IMR-90 (cell line): Measurements from ENCODE around the gene COX17. TPM values are rescaled to one million over a fixed set of nuclear protein-coding genes. Genes with fewer than 3 reads are reported as not detected.

Experiments used
- ATAC-seq: fragments of 200-7000 bp; cut with Tn5 transposase; 2 replicates; pipeline ENCODE4 v1.9.1; 2020; ENCODE audit warnings: low read depth, mild to moderate bottlenecking, moderate library complexity
- BruUV-seq: library from RNA; stranded (reverse); fragments of 400-500 nt; replicated peaks from 2 replicates; lab custom pipeline; 2021; lab: Mats Ljungman, UMichigan
- CTCF ChIA-PET: fragments of 300-600 bp; formaldehyde crosslinking; extraction: SDS; loops from one replicate; lab custom pipeline; 2021; ENCODE audit warnings: antibody characterized with exemption; lab: Yijun Ruan, JAX
- POLR2A ChIA-PET: fragments of 300-600 bp; sonication (Branson Sonifier 250); formaldehyde crosslinking; loops from one replicate; lab custom pipeline; 2022; ENCODE audit warnings: antibody characterized with exemption; ENCODE audit not compliant: unreplicated experiment; lab: Charles Lee
- DNase-seq: peaks from one replicate; pipeline ENCODE4 v3.0.0; 2013
- H2AFZ ChIP-seq: replicated peaks from 2 replicates; pipeline ENCODE3; 2013; ENCODE audit warnings: low read length, mild to moderate bottlenecking; ENCODE audit not compliant: poor library complexity
- H2AK5ac ChIP-seq: 2 replicates; pipeline ENCODE4 v1.6.1; 2013; ENCODE audit warnings: low read depth, low read length, inconsistent platforms
- H2AK9ac ChIP-seq: replicated peaks from 2 replicates; pipeline ENCODE3; 2013; ENCODE audit warnings: mild to moderate bottlenecking, low read depth, low read length, moderate library complexity; ENCODE audit not compliant: poor library complexity
- H2BK120ac ChIP-seq: 2 replicates; pipeline ENCODE4 v1.6.1; 2013; ENCODE audit warnings: low read depth, low read length, inconsistent platforms
- H2BK15ac ChIP-seq: 3 replicates; pipeline ENCODE4 v1.6.1; 2013; ENCODE audit warnings: low read depth, low read length, inconsistent platforms
- H2BK20ac ChIP-seq: 2 replicates; pipeline ENCODE4 v1.6.1; 2013; ENCODE audit warnings: low read depth, mild to moderate bottlenecking, inconsistent platforms, low read length, moderate library complexity
- H2BK5ac ChIP-seq: 2 replicates; pipeline ENCODE4 v1.6.1; 2013; ENCODE audit warnings: mild to moderate bottlenecking, low read depth, low read length, inconsistent platforms; ENCODE audit not compliant: poor library complexity, severe bottlenecking
- H3K14ac ChIP-seq: replicated peaks from 2 replicates; pipeline ENCODE4 v1.6.1; 2013; ENCODE audit warnings: low read depth, low read length, inconsistent platforms
- H3K18ac ChIP-seq: 2 replicates; pipeline ENCODE4 v1.6.1; 2013; ENCODE audit warnings: low read depth, low read length, control low read depth
- H3K23ac ChIP-seq: 2 replicates; pipeline ENCODE4 v1.6.1; 2013; ENCODE audit warnings: low read depth, low read length, inconsistent platforms
- H3K27ac ChIP-seq: 2 replicates; pipeline ENCODE4 v1.5.1; 2013; ENCODE audit warnings: mild to moderate bottlenecking, control low read depth, low read length; ENCODE audit not compliant: insufficient read depth
- H3K27me3 ChIP-seq: 2 replicates; pipeline ENCODE4 v1.6.1; 2013; ENCODE audit warnings: low read length; ENCODE audit not compliant: control insufficient read depth, insufficient read depth
- H3K36me3 ChIP-seq: 2 replicates; pipeline ENCODE4 v1.6.1; 2013; ENCODE audit warnings: low read length, mixed read lengths; ENCODE audit not compliant: control insufficient read depth, insufficient read depth
- H3K4ac ChIP-seq: 2 replicates; pipeline ENCODE4 v1.6.1; 2013; ENCODE audit warnings: low read depth, low read length, inconsistent platforms
- H3K4me1 ChIP-seq: 2 replicates; pipeline ENCODE4 v1.6.1; 2013; ENCODE audit warnings: low read length, mixed read lengths; ENCODE audit not compliant: control insufficient read depth, insufficient read depth
- H3K4me2 ChIP-seq: 2 replicates; pipeline ENCODE4 v1.6.1; 2013; ENCODE audit warnings: low read depth, mild to moderate bottlenecking, control low read depth, low read length, moderate library complexity
- H3K4me3 ChIP-seq: 2 replicates; pipeline ENCODE4 v1.5.1; 2013; ENCODE audit warnings: low read depth, mild to moderate bottlenecking, control low read depth, low read length, moderate library complexity; ENCODE audit not compliant: insufficient read depth
- H3K56ac ChIP-seq: 2 replicates; pipeline ENCODE4 v1.6.1; 2013; ENCODE audit warnings: low read length, inconsistent platforms; ENCODE audit not compliant: insufficient read depth; ENCODE audit errors: extremely low read depth
- H3K79me1 ChIP-seq, 2 experiments: 2 replicates each; pipeline ENCODE4 v1.6.1; 2013; ENCODE audit warnings: low read length in 2 of 2, inconsistent platforms in 1 of 2, low read depth in 1 of 2
- H3K9ac ChIP-seq: 2 replicates; pipeline ENCODE4 v1.6.1; 2013; ENCODE audit warnings: low read depth, low read length, control low read depth
- H3K9me1 ChIP-seq: 2 replicates; pipeline ENCODE4 v1.6.1; 2013; ENCODE audit warnings: low read length, inconsistent platforms; ENCODE audit not compliant: insufficient read depth
- H3K9me3 ChIP-seq: 2 replicates; pipeline ENCODE4 v1.6.1; 2013; ENCODE audit warnings: low read length; ENCODE audit not compliant: control insufficient read depth, insufficient read depth
- H4K20me1 ChIP-seq: 2 replicates; pipeline ENCODE4 v1.6.1; 2013; ENCODE audit warnings: low read length, inconsistent platforms; ENCODE audit not compliant: insufficient read depth
- H4K5ac ChIP-seq: 2 replicates; pipeline ENCODE4 v1.6.1; 2013; ENCODE audit warnings: mild to moderate bottlenecking, low read depth, low read length, control low read depth
- H4K8ac ChIP-seq, 2 experiments: 2 replicates each; pipeline ENCODE4 v1.6.1; 2013; ENCODE audit warnings: low read depth in 2 of 2, low read length in 2 of 2, control low read depth in 1 of 2, inconsistent platforms in 1 of 2
- H4K91ac ChIP-seq: 2 replicates; pipeline ENCODE4 v1.6.1; 2013; ENCODE audit warnings: low read depth, low read length, inconsistent platforms; ENCODE audit not compliant: insufficient read depth
- BHLHE40 ChIP-seq: fragments of 150-350 bp; IDR thresholded peaks from 2 replicates; pipeline ENCODE4 v1.6.1; 2016; ENCODE audit warnings: mild to moderate bottlenecking, low read depth, low read length
- CEBPB ChIP-seq: IDR thresholded peaks from 2 replicates; pipeline ENCODE4 v1.6.1; 2012; ENCODE audit warnings: low read depth, low read length, improper control_type of control experiment
- CHD1 ChIP-seq: IDR thresholded peaks from 2 replicates; pipeline ENCODE4 v1.6.1; 2012; ENCODE audit warnings: low read depth, low read length, improper control_type of control experiment
- MAFK ChIP-seq: IDR thresholded peaks from 2 replicates; pipeline ENCODE4 v1.6.1; 2012; ENCODE audit warnings: low read depth, low read length, improper control_type of control experiment
- MXI1 ChIP-seq: IDR thresholded peaks from 2 replicates; pipeline ENCODE4 v1.6.1; 2012; ENCODE audit warnings: low read depth, mild to moderate bottlenecking, low read length, moderate library complexity, borderline replicate concordance
- NFE2L2 ChIP-seq: fragments of 150-350 bp; IDR thresholded peaks from 2 replicates; pipeline ENCODE4 v1.6.1; 2016; ENCODE audit warnings: low read depth, mild to moderate bottlenecking, low read length
- POLR2A ChIP-seq: IDR thresholded peaks from 2 replicates; pipeline ENCODE4 v1.6.1; 2012; ENCODE audit warnings: mild to moderate bottlenecking, low read depth, low read length
- RAD21 ChIP-seq: IDR thresholded peaks from 2 replicates; pipeline ENCODE4 v1.6.1; 2012; ENCODE audit warnings: low read length, improper control_type of control experiment
- RCOR1 ChIP-seq: IDR thresholded peaks from 2 replicates; pipeline ENCODE4 v1.6.1; 2012; ENCODE audit warnings: mild to moderate bottlenecking, low read length, improper control_type of control experiment; ENCODE audit not compliant: insufficient replicate concordance
- RFX5 ChIP-seq: IDR thresholded peaks from 2 replicates; pipeline ENCODE4 v1.8.0; 2012; ENCODE audit warnings: low read depth, mild to moderate bottlenecking, low read length, moderate library complexity
- SMC3 ChIP-seq: fragments of 150-350 bp; IDR thresholded peaks from 2 replicates; pipeline ENCODE4 v1.6.1; 2016; ENCODE audit warnings: low read depth, mild to moderate bottlenecking, antibody characterized with exemption, low read length, moderate library complexity
- WGBS, 2 experiments: methylation state at CpG; one replicate each; pipeline versions ENCODE4 v1.1.5 to v1.1.7; 2013; ENCODE audit warnings: missing lambda C conversion rate in 2 of 2; ENCODE audit not compliant: insufficient read length in 1 of 2; ENCODE audit errors: extremely low coverage in 2 of 2; 5-methylcytosine and 5-hydroxymethylcytosine counted together
- dilution Hi-C: fragments of 300-500 bp; cut with HindIII; formaldehyde crosslinking; loops from one replicate; pipeline ENCODE4 v1.14.3; 2018; ENCODE audit warnings: low sequenced_read_pairs; ENCODE audit not compliant: unreplicated experiment
- in situ Hi-C: fragments of 300-500 bp; cut with MboI; formaldehyde crosslinking; loops from 3 replicates; pipeline ENCODE4 v1.14.3; 2019; ENCODE audit warnings: low sequenced_read_pairs, inconsistent platforms, mixed read lengths
- intact Hi-C: fragments of 100-400 bp; cut with micrococcal nuclease; formaldehyde crosslinking; loops from 2 replicates; pipeline ENCODE4 v1.10.0; 2022
- polyA plus RNA-seq, 3 experiments: library from polyadenylated mRNA; depleted of rRNA; stranded (reverse); fragments of >200 nt; gene quantifications; 2 replicates each; pipeline ENCODE4 v1.2.3, GENCODE V29; 2012; ENCODE audit warnings: low replicate concordance in 1 of 3
- total RNA-seq: library from RNA; depleted of rRNA; stranded (reverse); fragments of >200 nt; gene quantifications from 2 replicates; pipeline ENCODE4 v1.2.3, GENCODE V29; 2012

The COX17 gene
- total and polyA plus RNA-seq, 2 of the 4 experiments (the other 2 are of a cell fraction): 2.0 to 24.5 TPM

- no peak for TF ChIP-seq NFE2L2
These were observed 1.9 kb downstream of the COX17 start (continued) for GRCh38 chr3:119675188-119675874.

GRCh38 chr3:119673875-119674274, 3.3 kb downstream of the COX17 start:
- intact Hi-C loops: no loop called here
- H3K4ac ChIP-seq: no peak overlapping the region
- H3K56ac ChIP-seq: no peak overlapping the region
- no peaks in the 10 kb centered on the region for H4K20me1 ChIP-seq
- no peak overlapping the region for H3K9ac ChIP-seq
- no peak overlapping the region for H4K8ac ChIP-seq
- ChIA-PET POLR2A (interaction anchor here (0.7 kb wide), 1 partner anchor 570 kb away, joined by 8 read pairs; no protein-coding TSS in a partner anchor), CTCF (no interaction called here)
- H2BK120ac ChIP-seq: no peak overlapping the region
- H3K18ac ChIP-seq: no peak overlapping the region
- H3K27ac ChIP-seq: no peak overlapping the region
- H2AFZ ChIP-seq: no peak overlapping the region
- H3K4me1 ChIP-seq: no peaks in the 10 kb centered on the region
- no peak overlapping the region for H3K4me2 ChIP-seq
- H4K5ac ChIP-seq: no peak overlapping the region
- in situ Hi-C loops: no loop called here
- TF ChIP-seq CEBPB: no peak
- TF ChIP-seq CHD1: no peak
- TF ChIP-seq RFX5: no peak
- TF ChIP-seq NFE2L2: no peak
- no peak for TF ChIP-seq SMC3
- no peak for TF ChIP-seq MAFK
- no peak for TF ChIP-seq MXI1
- no peak for TF ChIP-seq RCOR1
- TF ChIP-seq POLR2A: no peak
- TF ChIP-seq RAD21: no peak
- no peak for TF ChIP-seq BHLHE40
- peaks cover 6% of the 10 kb centered on the region for H3K36me3 ChIP-seq
- no peak overlapping the region for H3K14ac ChIP-seq
- H3K9me3 ChIP-seq: no peaks in the 10 kb centered on the region
- H2BK15ac ChIP-seq: no peak overlapping the region
- BruUV-seq: no TSS peak
- no peak overlapping the region for H2AK9ac ChIP-seq
- H3K79me1 ChIP-seq: peaks cover 9 to 15% of the 10 kb centered on the region in 2 experiments
- peaks cover 4% of the 10 kb centered on the region; the same call in 1 of the 2 replicates for H3K9me1 ChIP-seq
- dilution Hi-C loops: no loop called here
- no peak overlapping the region for H2BK5ac ChIP-seq
- H3K4me3 ChIP-seq: no peak overlapping the region
- H3K23ac ChIP-seq: no peak overlapping the region
- no peaks in the 10 kb centered on the region for H3K27me3 ChIP-seq
- no peak overlapping the region for H2AK5ac ChIP-seq
- WGBS, 2 experiments: no CpG with 5 or more reads among the region's 18 CpGs
- ATAC-seq (no peak), DNase-seq (no peak)
- H4K91ac ChIP-seq: no peak overlapping the region
- H2BK20ac ChIP-seq: no peak overlapping the region
